NCI-H128 (cell line): Measurements from ENCODE around the gene POLR1E.

ENCODE experiments used
- DNase-seq: peaks from one replicate; lab custom pipeline; 2025; ENCODE audit not compliant: unreplicated experiment; lab: John Stamatoyannopoulos, UW

POLR1E gene

GRCh38 chr9:37534412-37534811 lies 48.7 kb downstream of the POLR1E start:
- DNase-seq = no peak

GRCh38 chr9:37534901-37535300 lies 49.2 kb downstream of the POLR1E start:
- DNase-seq = no peak

DNA sequence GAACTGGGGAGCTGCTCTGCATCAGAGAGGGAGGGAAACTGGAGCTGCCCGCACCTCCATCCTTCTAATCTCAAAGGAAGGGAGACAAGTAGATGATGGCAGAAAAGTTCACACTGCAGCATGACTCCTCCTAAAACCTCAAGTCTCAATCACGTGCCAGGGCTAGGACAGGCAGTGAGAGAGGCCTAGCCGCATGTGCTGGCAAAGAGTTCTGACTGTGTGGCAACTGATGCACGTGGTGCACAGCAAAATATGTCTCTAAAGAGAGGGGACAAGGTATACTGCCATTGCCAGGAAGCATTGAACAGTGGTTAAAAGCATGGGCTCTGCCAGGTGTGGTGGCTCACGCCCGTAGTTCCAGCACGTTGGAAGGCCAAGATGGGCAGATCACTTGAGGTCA lies 52.4 kb downstream of the POLR1E start:
- DNase-seq = no peak

DNA sequence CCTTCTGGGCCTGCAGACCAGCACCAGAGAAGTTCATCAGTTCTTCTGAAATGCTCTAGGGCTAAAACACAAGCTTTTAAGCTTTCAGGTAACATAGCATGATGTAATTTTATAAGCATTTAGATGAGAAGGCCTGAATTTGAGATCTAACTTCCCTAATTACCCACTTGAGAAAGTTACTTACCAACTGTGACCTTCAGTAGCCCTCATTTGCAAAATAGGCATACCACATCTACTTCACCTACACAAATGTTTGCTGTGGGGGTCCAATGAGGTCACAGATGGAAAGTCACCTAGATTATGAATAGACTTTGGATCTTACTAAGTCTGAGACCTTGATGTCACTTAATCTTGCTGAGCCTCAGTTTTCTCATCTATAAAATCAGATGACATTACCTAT lies 53.9 kb downstream of the POLR1E start:
- DNase-seq = no peak

GRCh38 chr9:37540634-37541033 lies 54.9 kb downstream of the POLR1E start:
- DNase-seq = no peak

- DNase-seq = no peak
Observed at GRCh38 chr9:37541465-37541864, 55.7 kb downstream of the POLR1E start.

DNA sequence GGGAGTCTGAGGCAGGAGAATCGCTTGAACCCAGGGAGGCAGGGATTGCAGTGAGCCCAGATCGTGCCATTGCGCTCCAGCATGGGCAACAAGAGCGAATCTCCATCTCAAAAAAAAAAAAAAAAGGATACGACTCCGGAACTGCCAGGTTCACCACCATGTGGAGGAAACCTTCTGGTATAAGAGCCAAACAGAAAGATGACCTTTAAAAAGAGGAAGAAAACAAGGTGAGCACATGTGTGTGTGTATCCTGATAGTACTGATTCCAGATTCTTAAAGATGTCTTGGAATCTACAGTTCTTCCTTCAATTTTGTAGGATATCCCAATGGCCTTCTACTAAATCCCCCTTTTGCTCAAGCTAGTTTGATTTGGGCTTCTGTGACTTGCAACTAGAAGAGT lies 56.7 kb downstream of the POLR1E start:
- DNase-seq = no peak

DNA sequence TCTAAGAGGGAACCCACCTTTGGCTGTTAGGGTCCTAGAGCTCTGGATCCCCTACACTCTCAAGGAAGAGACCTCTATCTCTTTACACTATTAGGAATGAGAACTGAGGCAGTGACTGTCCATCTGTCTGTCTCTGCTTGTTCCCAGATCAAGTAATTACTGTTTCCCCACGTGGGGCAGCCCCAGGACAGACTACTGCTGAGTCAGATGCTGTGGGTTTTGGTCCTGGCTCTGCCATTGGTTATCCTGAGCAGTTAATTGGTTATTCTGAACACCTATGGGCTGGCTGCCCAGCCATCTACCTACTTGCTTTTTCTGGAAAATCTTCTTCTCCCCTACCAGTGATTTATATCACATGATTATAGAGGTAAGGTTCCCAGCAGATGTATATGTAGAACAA lies 57.1 kb downstream of the POLR1E start:
- no peak for DNase-seq

DNA sequence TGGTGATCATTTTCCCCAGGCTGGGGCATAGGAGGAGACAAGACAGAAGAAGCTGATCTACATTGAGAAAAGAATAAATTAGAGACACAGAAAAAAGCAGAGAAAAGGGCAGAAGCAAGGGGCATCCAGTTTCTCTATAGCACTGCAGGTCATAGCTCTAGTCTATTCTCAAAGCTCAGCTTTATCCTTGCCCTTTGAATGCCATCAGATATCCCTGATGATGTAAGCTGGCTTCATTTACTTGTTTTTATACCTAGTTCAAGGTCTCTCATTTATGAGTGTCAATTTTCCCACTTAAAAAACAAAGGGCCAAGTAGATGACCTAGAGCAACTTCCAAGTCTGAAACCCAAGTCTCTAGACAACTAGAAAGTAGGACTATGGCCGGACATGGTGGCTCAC lies 57.7 kb downstream of the POLR1E start:
- no peak for DNase-seq

DNA sequence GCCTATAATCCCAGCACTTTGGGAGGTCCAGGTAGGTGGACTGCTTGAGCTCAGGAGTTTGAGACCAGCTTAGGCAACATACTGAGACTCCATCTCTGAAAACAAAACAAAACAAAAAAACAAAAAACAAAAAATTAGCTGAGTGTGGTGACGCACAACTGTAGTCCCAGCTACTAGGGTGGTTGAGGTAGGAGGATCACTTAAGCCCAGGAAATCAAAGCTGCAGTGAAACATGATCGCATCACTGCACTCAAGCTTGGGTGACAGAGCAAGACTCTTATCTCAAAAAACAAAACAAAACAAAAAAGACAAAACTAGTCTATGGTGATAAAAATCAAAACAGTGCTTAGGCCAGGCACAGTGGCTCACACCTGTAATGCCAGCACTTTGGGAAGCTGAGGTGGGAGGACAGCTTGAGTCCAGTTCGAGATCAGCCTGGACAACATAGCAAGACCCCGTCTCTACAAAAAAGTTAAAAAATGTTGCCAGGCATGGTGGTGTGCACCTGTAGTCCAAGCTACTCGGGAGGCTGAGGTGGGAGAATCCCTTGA lies 61.7 kb downstream of the POLR1E start:
- DNase-seq = no peak

DNA sequence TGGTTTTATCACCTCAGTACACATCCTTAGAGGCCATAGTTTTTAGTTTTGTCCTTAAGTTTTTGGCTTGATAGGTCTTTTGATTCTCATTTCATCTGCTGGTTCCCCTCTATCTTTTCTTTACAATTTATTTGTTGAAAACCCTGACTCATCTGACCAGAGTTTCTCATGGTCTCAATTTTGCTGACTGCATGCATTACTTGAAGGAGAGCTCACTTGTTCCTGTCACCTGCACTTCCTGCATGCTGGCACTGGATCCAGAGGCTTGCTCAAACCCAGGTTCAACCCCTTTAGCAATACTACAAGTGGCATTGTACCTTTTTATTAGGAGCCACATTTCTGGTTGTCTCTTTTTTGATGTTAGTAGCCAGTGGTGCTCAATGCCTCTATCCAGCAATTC lies 63.8 kb downstream of the POLR1E start:
- no peak for DNase-seq

DNA sequence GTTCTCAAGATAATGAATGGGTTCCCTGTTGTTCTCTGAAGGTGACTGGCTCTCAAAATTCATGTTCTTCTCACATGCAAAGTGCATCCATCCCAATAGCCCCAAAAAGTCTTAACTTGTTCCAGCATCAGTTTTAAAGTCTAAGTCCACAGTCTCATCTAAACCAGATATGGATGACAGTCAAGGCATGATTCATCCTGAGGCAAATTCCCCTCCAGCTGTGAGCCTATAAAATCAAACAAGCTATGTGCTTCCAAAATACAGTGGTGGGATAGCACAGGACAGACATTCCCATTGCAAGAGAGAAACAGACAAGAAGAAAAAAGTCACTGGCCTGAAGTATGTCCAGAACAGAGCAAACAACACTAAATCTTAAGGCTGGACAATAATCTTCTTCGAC lies 65.0 kb downstream of the POLR1E start:
- no peak for DNase-seq

DNA sequence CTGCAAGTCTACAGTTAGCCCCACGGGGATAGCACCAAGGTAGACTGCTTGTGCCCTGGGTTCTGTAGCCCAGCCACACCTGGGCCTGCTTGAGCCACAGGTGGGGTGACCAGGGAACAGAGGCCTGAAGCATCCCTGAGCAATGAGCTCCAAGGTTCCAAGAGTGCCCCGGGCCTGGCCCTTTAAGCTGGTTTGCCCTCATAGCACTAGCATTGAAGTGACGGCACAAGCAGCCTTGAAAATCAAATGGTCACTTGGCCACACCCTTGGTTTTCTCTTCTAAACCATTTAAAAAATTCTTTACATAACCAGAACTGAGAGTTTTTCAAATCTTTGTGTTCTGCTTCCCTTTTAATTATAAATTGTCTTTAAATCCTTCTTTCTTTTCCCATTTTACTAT lies 65.7 kb downstream of the POLR1E start:
- DNase-seq = no peak

DNA sequence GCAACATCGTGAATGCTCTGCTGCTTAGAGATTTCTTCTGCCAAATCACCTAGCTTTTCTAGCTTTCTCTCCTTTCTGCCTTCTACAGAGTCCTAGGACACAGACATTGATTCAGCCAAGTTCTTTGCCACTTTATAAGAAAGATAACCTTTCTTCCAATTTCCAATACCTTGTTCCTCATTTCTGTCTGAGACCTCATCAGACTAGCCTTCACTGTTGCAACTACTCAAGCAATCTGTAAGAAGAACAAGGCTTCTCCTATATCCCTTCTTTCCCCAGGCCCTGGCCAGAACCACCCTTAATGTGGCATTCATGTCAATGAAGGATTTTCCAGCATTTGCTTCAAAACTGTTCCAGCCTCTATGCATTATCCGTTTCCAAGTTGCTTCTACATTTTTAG lies 66.1 kb downstream of the POLR1E start:
- no peak for DNase-seq
